SU-DHL-6 (cell line): Measurements from ENCODE around the gene KCP.

Source experiments
- H2AFZ ChIP-seq: fragments of 200-600 bp; sonication (generic); 2 replicates; pipeline ENCODE4 v1.6.1; 2014; ENCODE audit warnings: low read depth, mild to moderate bottlenecking, moderate library complexity, mixed read lengths, antibody characterized with exemption, low read length; ENCODE audit not compliant: severe bottlenecking
- H3F3A ChIP-seq: fragments of 200-600 bp; shearing (Covaris generic); 2 replicates; pipeline ENCODE4 v1.6.0; 2016; ENCODE audit warnings: antibody characterized with exemption, mild to moderate bottlenecking; ENCODE audit not compliant: insufficient read depth
- H3K27ac ChIP-seq: fragments of 200-600 bp; sonication (generic); 2 replicates; pipeline ENCODE4 v1.5.1; 2016; ENCODE audit warnings: low read depth, mild to moderate bottlenecking, low read length, moderate library complexity, mixed read lengths
- H3K27me3 ChIP-seq: fragments of 200-600 bp; sonication (generic), shearing (Covaris generic); 2 replicates; pipeline ENCODE4 v1.6.0; 2014; ENCODE audit warnings: mild to moderate bottlenecking, low read length
- H3K36me3 ChIP-seq: fragments of 200-600 bp; sonication (generic); 2 replicates; pipeline ENCODE4 v1.6.1; 2014; ENCODE audit warnings: mild to moderate bottlenecking, low read length, mixed read lengths
- H3K4me2 ChIP-seq: fragments of 300-600, 200-600 bp; shearing (Covaris generic), sonication (generic); 2 replicates; pipeline ENCODE4 v1.6.0; 2014; ENCODE audit warnings: low read length, low read depth, mild to moderate bottlenecking; ENCODE audit not compliant: poor library complexity, severe bottlenecking
- H3K4me3 ChIP-seq: fragments of 200-600 bp; sonication (generic); 2 replicates; pipeline ENCODE4 v1.5.1; 2014; ENCODE audit warnings: antibody characterized with exemption, low read length, mild to moderate bottlenecking, mixed read lengths; ENCODE audit not compliant: insufficient read depth, poor library complexity, severe bottlenecking
- H3K79me2 ChIP-seq: fragments of 200-600 bp; sonication (generic); 2 replicates; pipeline ENCODE4 v1.6.1; 2014; ENCODE audit warnings: mild to moderate bottlenecking, low read length, moderate library complexity; ENCODE audit not compliant: insufficient read depth
- H3K9ac ChIP-seq: fragments of 200-600 bp; sonication (generic); 2 replicates; pipeline ENCODE4 v1.7.0; 2014; ENCODE audit warnings: mild to moderate bottlenecking, low read length
- H3K9me2 ChIP-seq: fragments of 200-600 bp; sonication (generic); replicated peaks from 2 replicates; pipeline ENCODE4 v1.6.1; 2014; ENCODE audit warnings: low read length; ENCODE audit not compliant: insufficient read depth
- H3K9me3 ChIP-seq: fragments of 200-600 bp; sonication (generic); 2 replicates; pipeline ENCODE4 v1.6.1; 2014; ENCODE audit warnings: low read length, mixed read lengths; ENCODE audit not compliant: insufficient read depth
- H4K20me1 ChIP-seq: fragments of 200-600 bp; sonication (generic); 2 replicates; pipeline ENCODE4 v1.6.1; 2014; ENCODE audit warnings: low read depth, mild to moderate bottlenecking, antibody characterized with exemption, low read length, moderate library complexity, mixed read lengths
- CTCF ChIP-seq: fragments of 200-600 bp; sonication (generic); IDR thresholded peaks from one replicate; pipeline ENCODE4 v1.5.1; 2017; ENCODE audit warnings: antibody characterized with exemption, mild to moderate bottlenecking, low read length, moderate library complexity; ENCODE audit not compliant: insufficient read depth, poor library complexity, severe bottlenecking
- EZH2phosphoT487 ChIP-seq: fragments of 200-600 bp; sonication (generic), shearing (Covaris generic); conservative IDR thresholded peaks from 2 replicates; pipeline ENCODE4 v1.6.1; 2018; ENCODE audit warnings: mild to moderate bottlenecking, antibody characterized with exemption, low read length, moderate library complexity, mixed read lengths

Gene KCP

GRCh38 chr7:128838109-128838779 is 72.3 kb downstream of the KCP start:
- Histone ChIP-seq H3K9ac (no peak overlapping the region), H3F3A (no peaks in the 10 kb centered on the region), H3K9me3 (no peaks in the 10 kb centered on the region), H3K4me3 (no peak overlapping the region), H3K9me2 (no peaks in the 10 kb centered on the region), H3K27ac (no peak overlapping the region), H2AFZ (no peak overlapping the region), H3K27me3 (no peaks in the 10 kb centered on the region), H4K20me1 (no peaks in the 10 kb centered on the region), H3K79me2 (no peaks in the 10 kb centered on the region), H3K4me2 (no peak overlapping the region), H3K36me3 (no peaks in the 10 kb centered on the region)
- TF ChIP-seq CTCF = no peak
- no peak for TF ChIP-seq EZH2phosphoT487

GRCh38 chr7:128837521-128837921 is 73.0 kb downstream of the KCP start:
- TF ChIP-seq CTCF (no peak), EZH2phosphoT487 (no peak)
- H3K4me2 ChIP-seq = no peak overlapping the region
- no peak overlapping the region for H2AFZ ChIP-seq
- H4K20me1 ChIP-seq = no peaks in the 10 kb centered on the region
- no peaks in the 10 kb centered on the region for H3K79me2 ChIP-seq
- H3K4me3 ChIP-seq = no peak overlapping the region
- no peak overlapping the region for H3K9ac ChIP-seq
- H3K27me3 ChIP-seq = no peaks in the 10 kb centered on the region
- no peaks in the 10 kb centered on the region for H3K9me2 ChIP-seq
- no peaks in the 10 kb centered on the region for H3F3A ChIP-seq
- H3K27ac ChIP-seq = no peak overlapping the region
- H3K9me3 ChIP-seq = no peaks in the 10 kb centered on the region
- no peaks in the 10 kb centered on the region for H3K36me3 ChIP-seq

DNA sequence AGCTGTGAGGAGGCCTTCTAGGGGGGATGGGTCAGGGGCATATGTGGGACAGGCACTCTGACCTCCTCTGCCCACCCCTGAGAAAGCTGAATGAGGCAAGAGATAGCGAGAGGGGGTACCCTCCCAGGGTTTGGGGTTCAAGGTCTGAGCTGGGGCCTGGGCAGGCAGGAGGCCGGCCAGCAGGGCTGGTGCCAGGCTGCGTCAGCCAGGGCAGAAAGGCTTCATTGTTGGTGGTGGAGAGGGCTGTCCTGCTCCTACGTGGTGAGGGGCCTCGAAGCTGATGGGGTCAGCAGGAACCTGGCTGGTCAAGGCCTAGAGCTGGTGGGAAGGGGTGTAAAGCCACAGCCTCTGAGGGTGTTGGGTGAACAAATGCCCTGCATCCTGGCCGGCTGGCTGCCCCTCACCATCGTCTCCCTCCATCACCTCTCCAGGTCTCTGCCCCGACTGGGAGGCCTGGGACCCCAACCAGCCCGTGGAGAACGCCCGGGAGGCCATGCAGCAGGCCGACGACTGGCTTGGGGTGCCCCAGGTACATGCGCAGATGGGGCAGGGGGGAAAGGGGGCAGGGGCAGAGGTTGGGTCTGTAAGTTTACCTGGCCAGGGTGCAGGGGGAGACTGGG is 73.7 kb downstream of the KCP start:
- H3K27ac ChIP-seq = no peak overlapping the region
- H3F3A ChIP-seq = no peaks in the 10 kb centered on the region
- no peak overlapping the region for H3K4me3 ChIP-seq
- H3K79me2 ChIP-seq = no peaks in the 10 kb centered on the region
- TF ChIP-seq EZH2phosphoT487 (no peak), CTCF (no peak)
- H3K9me2 ChIP-seq = no peaks in the 10 kb centered on the region
- H3K4me2 ChIP-seq = no peak overlapping the region
- no peaks in the 10 kb centered on the region for H4K20me1 ChIP-seq
- H3K9me3 ChIP-seq = no peaks in the 10 kb centered on the region
- H3K36me3 ChIP-seq = no peaks in the 10 kb centered on the region
- H3K9ac ChIP-seq = no peak overlapping the region
- H3K27me3 ChIP-seq = no peaks in the 10 kb centered on the region
- no peak overlapping the region for H2AFZ ChIP-seq
